HEK293 (cell line): Measurements from ENCODE around the gene AGO4.
"Not testable (repeated sequence)": the region's sequence is repeated elsewhere in the genome, so short reads cannot be mapped to it uniquely, and the experiment has no call there.

Experiments
- CTCF ChIA-PET: fragments of 350-600 bp; formaldehyde crosslinking; extraction: SDS; loops from one replicate; lab custom pipeline; 2021; ENCODE audit warnings: antibody characterized with exemption; lab: Yijun Ruan, JAX
- POLR2A ChIA-PET: fragments of 300-600 bp; formaldehyde crosslinking; extraction: SDS; loops from one replicate; lab custom pipeline; 2020; ENCODE audit warnings: antibody characterized with exemption, inconsistent platforms; lab: Yijun Ruan, JAX
- H3K27ac ChIP-seq: fragments of 200-500 bp; sonication (Bioruptor generic); 2 replicates; pipeline ENCODE4 v1.5.1; 2014; ENCODE audit warnings: low read depth, low read length, control low read depth, inconsistent platforms; ENCODE audit errors: extremely low read depth
- H3K36me3 ChIP-seq, 2 experiments: fragments of 200-500 bp in 1 of 2; sonication (Bioruptor generic) in 1 of 2; 1 replicate in 1 of 2; 2 replicates in 1 of 2; pipeline ENCODE4 v1.5.1; 2014 to 2017; ENCODE audit warnings: inconsistent platforms in 2 of 2, low read length in 2 of 2; ENCODE audit not compliant: control insufficient read depth in 2 of 2, insufficient read depth in 1 of 2
- H3K4me1 ChIP-seq: fragments of 200-500 bp; sonication (Bioruptor generic); 2 replicates; pipeline ENCODE4 v1.5.1; 2014; ENCODE audit warnings: mild to moderate bottlenecking, low read length, inconsistent platforms; ENCODE audit not compliant: control insufficient read depth, insufficient read depth
- H3K4me3 ChIP-seq: 2 replicates; pipeline ENCODE4 v1.5.1; 2011; ENCODE audit warnings: low read depth, mild to moderate bottlenecking, control low read depth, low read length, moderate library complexity
- H3K9me3 ChIP-seq: fragments of 200-500 bp; sonication (Bioruptor generic); 2 replicates; pipeline ENCODE4 v1.5.1; 2014; ENCODE audit warnings: low read depth, low read length, inconsistent platforms; ENCODE audit not compliant: control insufficient read depth, insufficient read depth
- BCL6B ChIP-seq: fragments of 450-650 bp; formaldehyde crosslinking; IDR thresholded peaks from 2 replicates; pipeline ENCODE4 v1.5.1; 2017; ENCODE audit warnings: missing biosample characterization, missing genetic modification characterization
- FEZF1 ChIP-seq: fragments of 450-650 bp; formaldehyde crosslinking; IDR thresholded peaks from 2 replicates; pipeline ENCODE4 v1.5.1; 2016; ENCODE audit warnings: missing biosample characterization, missing genetic modification characterization
- KLF10 ChIP-seq: fragments of 450-650 bp; IDR thresholded peaks from 2 replicates; pipeline ENCODE4 v1.5.1; 2018; ENCODE audit warnings: missing biosample characterization, mild to moderate bottlenecking, missing genetic modification characterization
- KLF8 ChIP-seq: fragments of 450-650 bp; formaldehyde crosslinking; IDR thresholded peaks from 2 replicates; pipeline ENCODE4 v1.5.1; 2016; ENCODE audit warnings: missing biosample characterization, missing genetic modification characterization
- MEIS1 ChIP-seq: sonication (generic); formaldehyde crosslinking; IDR thresholded peaks from 2 replicates; pipeline ENCODE4 v1.8.1; 2022; ENCODE audit warnings: missing genetic modification reagents, mild to moderate bottlenecking, borderline replicate concordance
- ZBTB20 ChIP-seq: fragments of 450-650 bp; formaldehyde crosslinking; IDR thresholded peaks from 2 replicates; pipeline ENCODE4 v1.5.1; 2016; ENCODE audit warnings: missing biosample characterization, missing genetic modification characterization
- ZFHX2 ChIP-seq: fragments of 450-650 bp; formaldehyde crosslinking; conservative IDR thresholded peaks from 2 replicates; pipeline ENCODE4 v1.5.1; 2016; ENCODE audit warnings: missing biosample characterization, missing genetic modification characterization
- ZFP69B ChIP-seq: fragments of 450-650 bp; formaldehyde crosslinking; IDR thresholded peaks from 2 replicates; pipeline ENCODE4 v1.5.1; 2016; ENCODE audit warnings: missing biosample characterization, missing genetic modification characterization
- ZNF133 ChIP-seq: fragments of 450-650 bp; formaldehyde crosslinking; IDR thresholded peaks from 2 replicates; pipeline ENCODE4 v1.5.1; 2016; ENCODE audit warnings: missing biosample characterization, missing genetic modification characterization
- ZNF146 ChIP-seq: fragments of 450-650 bp; formaldehyde crosslinking; IDR thresholded peaks from 2 replicates; pipeline ENCODE4 v1.5.1; 2016; ENCODE audit warnings: missing biosample characterization, missing genetic modification characterization
- ZNF169 ChIP-seq: fragments of 450-650 bp; formaldehyde crosslinking; IDR thresholded peaks from 2 replicates; pipeline ENCODE4 v1.5.1; 2016; ENCODE audit warnings: missing biosample characterization, missing genetic modification characterization
- ZNF175 ChIP-seq: fragments of 450-650 bp; formaldehyde crosslinking; IDR thresholded peaks from 2 replicates; pipeline ENCODE4 v1.5.1; 2016; ENCODE audit warnings: missing biosample characterization, missing genetic modification characterization
- ZNF184 ChIP-seq: fragments of 450-650 bp; IDR thresholded peaks from 2 replicates; pipeline ENCODE4 v1.5.1; 2018; ENCODE audit warnings: missing biosample characterization, mild to moderate bottlenecking, missing genetic modification characterization
- ZNF214 ChIP-seq: fragments of 450-650 bp; formaldehyde crosslinking; IDR thresholded peaks from 2 replicates; pipeline ENCODE4 v1.5.1; 2017; ENCODE audit warnings: missing biosample characterization, mild to moderate bottlenecking, missing genetic modification characterization, borderline replicate concordance
- ZNF398 ChIP-seq: fragments of 450-650 bp; formaldehyde crosslinking; IDR thresholded peaks from 2 replicates; pipeline ENCODE4 v1.5.1; 2017; ENCODE audit warnings: missing biosample characterization, missing genetic modification characterization
- ZNF433 ChIP-seq: fragments of 450-650 bp; formaldehyde crosslinking; IDR thresholded peaks from 2 replicates; pipeline ENCODE4 v1.5.1; 2016; ENCODE audit warnings: missing biosample characterization, missing genetic modification characterization, low read depth
- ZNF473 ChIP-seq: fragments of 450-650 bp; formaldehyde crosslinking; IDR thresholded peaks from 2 replicates; pipeline ENCODE4 v1.5.1; 2017; ENCODE audit warnings: missing biosample characterization, missing genetic modification characterization
- ZNF529 ChIP-seq: fragments of 450-650 bp; formaldehyde crosslinking; IDR thresholded peaks from 2 replicates; pipeline ENCODE4 v1.5.1; 2017; ENCODE audit warnings: missing genetic modification characterization, missing biosample characterization; ENCODE audit not compliant: insufficient replicate concordance
- ZNF558 ChIP-seq: fragments of 450-650 bp; formaldehyde crosslinking; IDR thresholded peaks from 2 replicates; pipeline ENCODE4 v1.5.1; 2016; ENCODE audit warnings: missing biosample characterization, missing genetic modification characterization
- ZNF571 ChIP-seq: fragments of 450-650 bp; formaldehyde crosslinking; IDR thresholded peaks from 2 replicates; pipeline ENCODE4 v1.5.0; 2017; ENCODE audit warnings: missing biosample characterization, missing genetic modification characterization
- ZNF610 ChIP-seq: fragments of 450-650 bp; formaldehyde crosslinking; IDR thresholded peaks from 2 replicates; pipeline ENCODE4 v1.5.1; 2016; ENCODE audit warnings: missing biosample characterization, missing genetic modification characterization, borderline replicate concordance
- ZNF664 ChIP-seq: fragments of 450-650 bp; formaldehyde crosslinking; IDR thresholded peaks from 2 replicates; pipeline ENCODE4 v1.5.1; 2016; ENCODE audit warnings: missing biosample characterization, missing genetic modification characterization
- ZNF76 ChIP-seq: fragments of 450-650 bp; formaldehyde crosslinking; IDR thresholded peaks from 2 replicates; pipeline ENCODE4; 2016; ENCODE audit warnings: low read depth, missing biosample characterization, missing genetic modification characterization, borderline replicate concordance
- ZNF830 ChIP-seq: fragments of 450-650 bp; IDR thresholded peaks from 2 replicates; pipeline ENCODE4 v1.5.0; 2018; ENCODE audit warnings: missing biosample characterization, missing genetic modification characterization, low read depth, mild to moderate bottlenecking, moderate library complexity
- ZNF843 ChIP-seq: fragments of 450-650 bp; formaldehyde crosslinking; IDR thresholded peaks from 2 replicates; pipeline ENCODE4 v1.5.1; 2016; ENCODE audit warnings: missing biosample characterization, missing genetic modification characterization

AGO4 gene

GRCh38 chr1:35783055-35783583 is 24.7 kb upstream of the AGO4 start:
- POLR2A ChIA-PET, result interaction anchor here (3.1 kb wide), 1 partner anchor 13 kb away, joined by 13 read pairs; the partner anchor contains the start of gene CLSPN

GRCh38 chr1:35784364-35784763 is 23.5 kb upstream of the AGO4 start:
- H3K4me1 ChIP-seq, H3K9me3 ChIP-seq, POLR2A ChIA-PET, H3K4me3 ChIP-seq, H3K27ac ChIP-seq, H3K36me3 ChIP-seq: not testable (repeated sequence)
- CTCF ChIA-PET, result interaction anchor here (0.6 to 1.3 kb wide), 5 partner anchors 69 to 892 kb away, joined by 3 read pairs; no protein-coding TSS in a partner anchor

More at GRCh38 chr1:35783055-35783583, 24.7 kb upstream of the AGO4 start:
- CTCF ChIA-PET, result interaction anchor here (1.0 kb wide), 1 partner anchor 8 kb away, joined by 7 read pairs; no protein-coding TSS in a partner anchor
- Histone ChIP-seq H3K27ac (no peak overlapping the region), H3K36me3 (no peaks in the 10 kb centered on the region), H3K9me3 (no peaks in the 10 kb centered on the region), H3K4me3 (no peak overlapping the region), H3K4me1 (no peaks in the 10 kb centered on the region)
- TF ChIP-seq ZNF133 (tag by site-specific recombination) (peak; percentile 97), ZNF558 (tag by site-specific recombination) (peak; percentile 93), KLF10 (tag by site-specific recombination) (no peak)

GRCh38 chr1:35788139-35788538 is 19.7 kb upstream of the AGO4 start:
- POLR2A ChIA-PET, result no interaction called here
- Histone ChIP-seq H3K9me3 (no peaks in the 10 kb centered on the region), H3K36me3 (no peaks in the 10 kb centered on the region), H3K4me3 (no peak overlapping the region), H3K4me1 (no peaks in the 10 kb centered on the region), H3K27ac (no peak overlapping the region)
- CTCF ChIA-PET, result interaction anchor here (1.0 kb wide), 1 partner anchor 16 kb away, joined by 3 read pairs; no protein-coding TSS in a partner anchor
- no peak for TF ChIP-seq BCL6B (tag by site-specific recombination)
- no peak for TF ChIP-seq ZNF184
- TF ChIP-seq ZNF610 (tag by site-specific recombination), result no peak
- TF ChIP-seq MEIS1 (CRISPR knock-in tag), result no peak
- TF ChIP-seq ZNF571 (tag by site-specific recombination), result no peak
- TF ChIP-seq ZNF843 (tag by site-specific recombination), result no peak
- no peak for TF ChIP-seq ZNF175 (tag by site-specific recombination)
- no peak for TF ChIP-seq ZNF169 (tag by site-specific recombination)
- TF ChIP-seq KLF8 (tag by site-specific recombination), result no peak
- TF ChIP-seq ZNF473 (tag by site-specific recombination), result no peak
- no peak for TF ChIP-seq ZBTB20
- no peak for TF ChIP-seq ZFP69B

GRCh38 chr1:35790670-35791069 is 17.1 kb upstream of the AGO4 start:
- CTCF ChIA-PET, result no interaction called here
- Histone ChIP-seq H3K4me1 (no peaks in the 10 kb centered on the region), H3K9me3 (no peaks in the 10 kb centered on the region), H3K4me3 (no peak overlapping the region), H3K36me3 (no peaks in the 10 kb centered on the region), H3K27ac (no peak overlapping the region)
- POLR2A ChIA-PET, result interaction anchor here (0.8 kb wide), 1 partner anchor 582 kb away, joined by 4 read pairs; no protein-coding TSS in a partner anchor
- no peak for TF ChIP-seq FEZF1 (tag by site-specific recombination)
- TF ChIP-seq ZNF433 (tag by site-specific recombination), result no peak
- no peak for TF ChIP-seq BCL6B (tag by site-specific recombination)
- TF ChIP-seq ZNF214, result no peak
- no peak for TF ChIP-seq ZNF76 (tag by site-specific recombination)
- TF ChIP-seq ZNF398 (tag by site-specific recombination), result no peak
- no peak for TF ChIP-seq ZNF184
- no peak for TF ChIP-seq ZNF146 (tag by site-specific recombination)
- no peak for TF ChIP-seq ZFHX2 (tag by site-specific recombination)
- TF ChIP-seq ZNF830 (tag by site-specific recombination), result no peak
- no peak for TF ChIP-seq ZNF664 (tag by site-specific recombination)
- TF ChIP-seq ZNF529 (tag by site-specific recombination), result no peak
